Posterior vena cava (tissue), 2 donors: ENCODE measurements around the gene FKRP. TPM values are rescaled to one million over a fixed set of nuclear protein-coding genes. Genes with fewer than 3 reads are reported as not detected.
"Not testable (repeated sequence)": the region's sequence is repeated elsewhere in the genome, so short reads cannot be mapped to it uniquely, and the experiment has no call there.

Source experiments
- DNase-seq: peaks from one replicate; pipeline ENCODE4 v3.0.0-alpha.2; 2020; ENCODE audit warnings: low spot score
- intact Hi-C, 2 donors: fragments of 100-400 bp; cut with DNase I; formaldehyde crosslinking; loops; one replicate each; pipeline versions ENCODE4 v1.14.1 to v1.14.2; 2022 to 2023
- microRNA-seq, 2 donors: library from miRNA; unstranded; fragments of <30 nt; microRNA quantifications; one replicate each; pipeline ENCODE4 v1.2.0, GENCODE V29; 2020 to 2021; ENCODE audit warnings: borderline microRNAs expressed in 2 of 2
- total RNA-seq, 2 donors: library from RNA; stranded (reverse); fragmentation: NEBNext Ultra II Directional; extraction: Animal tissue kit (Norgen Biotek cat#: 25700); gene quantifications; one replicate each; pipeline ENCODE4 v1.2.1, GENCODE V29; 2021
- donor health status: DM: yes; HTN: yes; CAD: no.
- donor health status: DM: yes; HTN: yes; CAD: no.

Gene FKRP
- total RNA-seq, 2 donors from 2014 or later, result 15.2 to 18.6 TPM

DNA sequence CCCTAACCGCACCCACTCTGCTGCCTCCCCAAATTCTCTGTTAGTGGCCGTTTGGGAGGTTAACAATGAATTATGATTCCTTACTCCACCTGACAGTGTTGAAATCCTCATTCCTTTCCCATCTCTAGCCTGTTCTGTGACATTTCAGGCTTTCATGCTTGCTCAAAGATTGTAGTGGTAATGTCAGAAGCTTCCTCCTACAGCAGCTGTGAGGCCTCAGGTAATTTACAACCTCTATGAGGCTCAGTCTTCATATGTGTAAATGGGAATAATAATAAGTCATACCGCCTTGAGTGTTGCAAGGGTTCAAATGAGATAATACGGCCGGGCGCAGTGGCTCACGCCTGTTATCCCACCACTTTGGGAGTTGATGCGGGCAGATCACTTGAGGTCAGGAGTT is 43.5 kb downstream of the FKRP start:
- no peak for DNase-seq
- intact Hi-C loops, result no loop called here

DNA sequence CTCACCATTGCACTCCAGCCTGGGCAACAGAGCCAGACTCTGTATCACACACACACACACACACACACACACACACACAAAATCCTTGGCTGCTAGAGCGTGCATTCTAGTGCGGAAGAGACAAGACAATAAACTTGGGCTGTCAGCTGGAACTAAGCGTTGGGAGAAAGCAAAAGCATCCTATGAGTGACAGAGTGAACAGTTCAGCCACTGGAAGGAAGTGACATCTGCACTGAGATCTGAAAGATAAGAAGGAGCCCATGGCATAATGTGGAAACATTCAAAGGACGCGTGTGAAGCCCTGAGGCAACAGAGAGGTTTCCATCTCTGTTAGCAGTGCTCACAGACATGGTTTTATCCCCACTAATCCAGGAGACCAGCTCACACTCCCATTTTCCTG is 46.1 kb downstream of the FKRP start:
- DNase-seq, result no peak
- intact Hi-C loops, result loop anchor here in 1 of 2 donors (5.0 kb wide), 1 partner anchor 45 kb away; no protein-coding TSS in a partner anchor

DNA sequence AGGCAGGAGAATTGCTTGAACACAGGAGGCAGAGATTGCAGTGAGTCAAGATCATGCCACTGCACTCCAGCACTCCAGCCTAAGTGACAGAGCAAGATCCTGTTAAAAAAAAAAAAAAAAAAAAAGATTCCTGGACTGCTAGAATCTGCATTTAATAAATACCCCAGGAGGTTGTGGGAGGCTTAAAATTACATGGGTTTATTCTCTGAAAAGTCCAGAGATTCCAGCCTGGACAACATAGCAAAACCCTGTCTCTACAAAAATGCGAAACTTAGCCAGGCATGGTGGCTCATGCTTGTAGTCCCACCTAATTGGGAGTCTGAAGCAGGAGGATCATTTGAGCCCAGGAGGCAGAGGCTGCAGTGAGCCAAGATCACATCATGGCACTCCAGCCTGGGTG is 52.0 kb downstream of the FKRP start:
- intact Hi-C loops, result no loop called here
- no peak for DNase-seq

DNA sequence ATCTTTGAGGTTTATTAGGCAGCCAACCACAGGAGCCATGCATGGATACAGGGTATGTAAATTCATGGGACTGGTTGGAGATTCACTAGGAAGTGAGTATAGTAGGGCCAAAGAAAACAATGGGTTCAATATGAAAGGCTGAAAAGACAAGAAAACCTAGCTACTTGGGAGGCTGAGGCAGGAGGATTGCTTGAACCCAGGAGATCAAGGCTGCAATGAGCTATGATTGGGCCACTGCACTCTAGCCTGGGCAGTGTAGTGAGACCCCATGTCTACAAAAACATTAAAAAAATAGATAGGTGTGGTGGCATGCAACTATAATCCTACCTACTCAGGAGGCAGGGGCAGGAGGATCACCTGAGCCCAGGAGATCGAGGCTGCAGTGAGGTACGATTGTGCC is 52.9 kb downstream of the FKRP start:
- intact Hi-C loops, result no loop called here
- DNase-seq, result no peak

DNA sequence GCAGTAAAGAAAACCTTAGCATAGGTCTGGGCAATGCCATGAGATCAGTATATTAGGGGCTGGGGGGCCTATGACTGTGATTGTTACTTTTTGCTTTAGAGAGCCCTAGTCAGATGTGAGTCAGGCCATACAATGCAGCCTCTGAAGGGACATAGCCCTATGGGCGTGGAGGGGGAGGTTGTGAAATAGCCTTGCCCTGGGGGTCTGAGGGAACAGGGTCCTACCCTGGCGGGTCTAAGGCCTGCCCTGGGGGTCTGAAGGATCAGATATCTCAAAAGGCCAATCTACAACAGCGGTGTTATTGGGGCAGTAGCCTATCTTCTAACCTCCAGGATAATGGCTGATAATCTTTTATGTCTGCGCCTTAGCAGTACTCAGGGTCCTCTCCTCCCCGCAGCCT is 56.3 kb downstream of the FKRP start:
- intact Hi-C loops, result no loop called here

DNA sequence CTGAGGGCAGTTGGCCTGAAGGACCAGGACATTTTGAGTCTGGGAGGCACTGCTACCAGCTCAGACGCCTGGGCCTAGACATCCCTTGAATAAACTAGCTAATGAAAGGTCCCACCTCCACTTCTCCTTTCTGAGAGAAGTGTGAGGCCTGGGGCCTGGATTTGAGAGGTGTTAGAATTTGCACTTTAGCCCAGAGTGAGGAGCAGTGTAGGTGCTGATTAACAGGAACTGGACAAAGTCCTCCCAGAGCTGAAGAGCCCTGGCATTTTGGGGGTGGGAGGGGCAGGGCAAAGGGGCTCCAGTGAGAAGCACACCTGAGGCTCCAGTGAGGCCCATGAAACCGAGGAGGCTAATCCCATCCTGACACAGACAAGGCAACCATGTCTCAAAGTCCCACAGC is 57.7 kb downstream of the FKRP start:
- intact Hi-C loops, result no loop called here
- no peak for DNase-seq

More for the DNA sequence above, 56.3 kb downstream of the FKRP start:
- no peak for DNase-seq

DNA sequence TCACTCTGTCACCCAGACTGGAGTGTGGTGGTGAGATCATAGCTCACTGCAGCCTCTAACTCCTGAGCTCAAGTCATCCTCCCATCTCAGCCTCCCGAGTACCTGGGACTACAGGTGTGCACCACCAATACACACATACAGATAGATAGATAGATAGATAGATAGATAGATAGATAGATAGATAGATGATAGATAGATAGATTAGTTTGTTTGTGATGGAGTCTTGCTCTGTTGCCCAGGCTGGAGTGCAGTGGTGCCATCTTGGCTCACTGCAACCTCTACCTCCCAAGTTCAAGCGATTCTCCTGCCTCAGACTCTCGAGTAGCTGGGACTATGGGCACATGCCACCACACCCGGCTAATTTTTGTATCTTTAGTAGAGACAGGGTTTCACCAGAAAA is 58.6 kb downstream of the FKRP start:
- intact Hi-C loops, DNase-seq: not testable (repeated sequence)

DNA sequence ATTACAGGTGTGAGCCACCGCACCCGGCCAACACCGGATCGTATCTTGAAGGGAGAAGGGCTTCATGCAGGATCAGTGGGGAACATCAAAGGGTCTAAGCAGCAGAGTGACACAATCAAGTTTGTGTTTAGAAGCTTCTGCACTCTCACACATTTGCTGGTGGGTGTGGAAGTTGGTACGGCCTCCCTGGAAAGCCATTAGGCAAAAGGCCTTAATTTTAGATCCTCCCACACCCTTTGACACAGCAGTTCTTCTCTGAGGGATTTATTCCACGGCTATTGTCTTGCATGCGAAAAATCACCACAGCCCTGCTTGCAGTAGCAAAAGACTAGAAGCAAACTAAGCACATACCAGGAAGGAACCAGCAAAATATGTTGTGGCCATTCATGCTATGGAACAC is 60.8 kb downstream of the FKRP start:
- intact Hi-C loops, result no loop called here
- DNase-seq, result no peak

Small RNA genes lying within 50 kb of the gene (microRNA-seq; reads per million reads assigned to microRNA genes)
- 3.9 to 4.4 reads per million in 2 donors for gene MIR320E

Other genes with a start within 250 kb of the FKRP start
- gene CALM3, start 144.7 kb upstream of the FKRP start, total RNA-seq, result 100 to 1,000 TPM; 182 to 244 TPM
- 10 to 100 TPM; 17.3 to 29.8 TPM for gene PTGIR, start 121.0 kb upstream of the FKRP start, total RNA-seq
- gene GNG8, start 109.9 kb upstream of the FKRP start, total RNA-seq, result not detected
- 100 to 1,000 TPM in 1 of 2 donors, 10 to 100 TPM in 1; 72.0 to 122 TPM for gene DACT3, start 84.9 kb upstream of the FKRP start, total RNA-seq
- gene PRKD2, start 28.9 kb upstream of the FKRP start, total RNA-seq, result 10 to 100 TPM; 25.5 to 25.6 TPM
- gene STRN4, start 393 bp downstream of the FKRP start, total RNA-seq, result 10 to 100 TPM; 58.6 to 71.8 TPM
- 10 to 100 TPM; 56.6 to 95.5 TPM for gene SLC1A5, start 42.5 kb downstream of the FKRP start, total RNA-seq
- gene AP2S1, start 104.8 kb downstream of the FKRP start, total RNA-seq, result 100 to 1,000 TPM in 1 of 2 donors, 10 to 100 TPM in 1; 98.0 to 139 TPM
- gene ARHGAP35, start 114.9 kb downstream of the FKRP start, total RNA-seq, result 10 to 100 TPM; 49.8 to 57.4 TPM